ENCODE results near the gene DDOST. TPM values are rescaled to one million over a fixed set of nuclear protein-coding genes. Genes with fewer than 3 reads are reported as not detected.

Gene DDOST
- total and polyA plus RNA-seq, 10 of the 15 experiments (the other 5 are each of a cell fraction or from before 2014, with no cell fraction given) = 100 to 274 (median 201) TPM

DNA sequence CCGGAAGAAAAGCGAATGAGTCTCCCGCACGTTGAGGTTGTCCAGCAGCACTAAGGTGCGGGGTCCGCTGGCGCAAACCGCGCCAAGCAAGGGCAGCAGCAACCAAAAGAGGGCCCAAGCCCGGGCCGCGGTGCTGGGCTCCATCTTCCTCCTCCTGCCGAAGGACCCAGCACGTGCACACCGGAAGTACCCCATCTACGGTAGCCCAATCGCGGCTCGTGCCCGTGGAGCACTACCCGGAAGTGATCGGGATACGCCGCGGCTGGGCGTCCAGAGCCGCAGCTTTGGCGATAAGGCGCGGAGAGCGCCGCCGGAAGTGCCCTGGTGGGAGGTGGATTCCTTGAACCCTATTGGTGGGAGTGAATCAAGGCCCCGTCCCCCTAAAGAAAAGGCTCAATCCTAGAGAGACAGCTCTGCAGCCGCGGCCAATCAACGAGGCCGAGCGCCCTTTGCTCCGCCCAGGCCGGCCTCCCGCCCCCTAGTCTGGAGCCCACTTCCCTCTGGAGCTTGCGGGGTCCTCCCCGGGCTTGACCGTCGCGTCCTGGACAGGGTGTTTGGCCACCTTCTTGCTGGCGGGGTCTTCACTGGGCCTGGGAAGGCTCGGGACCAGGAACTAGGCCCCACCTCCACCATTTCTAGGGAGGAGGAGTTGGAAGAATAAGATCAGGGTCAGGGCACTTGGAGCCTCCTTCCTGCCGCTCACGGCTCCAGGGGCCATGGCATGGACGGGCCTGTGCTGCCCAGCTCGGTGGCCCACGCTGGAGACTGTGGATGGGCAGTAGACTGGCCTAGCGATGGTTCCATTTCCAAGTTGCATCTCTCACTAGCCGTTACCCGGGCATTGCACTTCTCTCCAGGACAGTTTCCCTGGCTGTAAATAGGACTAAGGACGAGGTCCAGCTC is at the start of gene DDOST (continued):
- TF ChIP-seq, protein P1, sequence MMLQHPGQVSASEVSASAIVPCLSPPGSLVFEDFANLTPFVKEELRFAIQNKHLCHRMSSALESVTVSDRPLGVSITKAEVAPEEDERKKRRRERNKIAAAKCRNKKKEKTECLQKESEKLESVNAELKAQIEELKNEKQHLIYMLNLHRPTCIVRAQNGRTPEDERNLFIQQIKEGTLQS (IDR thresholded peaks at IDR 0.05; ENCODE audit: borderline replicate concordance, extremely low read depth, low read depth, low read length) = no peak
- TF ChIP-seq, protein P2, sequence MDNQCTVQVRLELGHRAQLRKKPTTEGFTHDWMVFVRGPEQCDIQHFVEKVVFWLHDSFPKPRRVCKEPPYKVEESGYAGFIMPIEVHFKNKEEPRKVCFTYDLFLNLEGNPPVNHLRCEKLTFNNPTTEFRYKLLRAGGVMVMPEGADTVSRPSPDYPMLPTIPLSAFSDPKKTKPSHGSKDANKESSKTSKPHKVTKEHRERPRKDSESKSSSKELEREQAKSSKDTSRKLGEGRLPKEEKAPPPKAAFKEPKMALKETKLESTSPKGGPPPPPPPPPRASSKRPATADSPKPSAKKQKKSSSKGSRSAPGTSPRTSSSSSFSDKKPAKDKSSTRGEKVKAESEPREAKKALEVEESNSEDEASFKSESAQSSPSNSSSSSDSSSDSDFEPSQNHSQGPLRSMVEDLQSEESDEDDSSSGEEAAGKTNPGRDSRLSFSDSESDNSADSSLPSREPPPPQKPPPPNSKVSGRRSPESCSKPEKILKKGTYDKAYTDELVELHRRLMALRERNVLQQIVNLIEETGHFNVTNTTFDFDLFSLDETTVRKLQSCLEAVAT (IDR thresholded peaks at IDR 0.05) = peak; percentile 53; the same call in 1 of the 2 replicates
- TF ChIP-seq YBX1 (IDR thresholded peaks at IDR 0.05) (no peak), NFYA (IDR thresholded peaks at IDR 0.05; ENCODE audit: borderline replicate concordance, low read depth, low read length) (peak; percentile 84), KDM1A (IDR thresholded peaks at IDR 0.05; ENCODE audit: borderline replicate concordance) (no peak), RB1 (IDR thresholded peaks at IDR 0.05; ENCODE audit: borderline replicate concordance) (peak; percentile 20; the same call in 1 of the 2 replicates), TAF1 (IDR thresholded peaks at IDR 0.05; ENCODE audit: borderline replicate concordance, low read depth, low read length) (peak; percentile 59; the same call in 1 of the 2 replicates), RELA (IDR thresholded peaks at IDR 0.05; ENCODE audit: borderline replicate concordance, partially characterized antibody) (no peak), CHD4 (IDR thresholded peaks at IDR 0.05) (no peak; the same call in 1 of the 2 replicates), EED (IDR thresholded peaks at IDR 0.05; ENCODE audit: low read depth) (no peak), CHD2 (IDR thresholded peaks at IDR 0.05; ENCODE audit: borderline replicate concordance, low read depth, low read length) (peak; percentile 93), RBBP5 (conservative IDR thresholded peaks at IDR 0.05) (no peak), CBX3 (IDR thresholded peaks at IDR 0.05; ENCODE audit: borderline replicate concordance, low read depth) (no peak), ESRRA (IDR thresholded peaks at IDR 0.05; ENCODE audit: low read length) (no peak), NR2C2 (IDR thresholded peaks at IDR 0.05; ENCODE audit: borderline replicate concordance, control insufficient read depth, insufficient read length, low read depth) (no peak)
- TF ChIP-seq, protein P3, sequence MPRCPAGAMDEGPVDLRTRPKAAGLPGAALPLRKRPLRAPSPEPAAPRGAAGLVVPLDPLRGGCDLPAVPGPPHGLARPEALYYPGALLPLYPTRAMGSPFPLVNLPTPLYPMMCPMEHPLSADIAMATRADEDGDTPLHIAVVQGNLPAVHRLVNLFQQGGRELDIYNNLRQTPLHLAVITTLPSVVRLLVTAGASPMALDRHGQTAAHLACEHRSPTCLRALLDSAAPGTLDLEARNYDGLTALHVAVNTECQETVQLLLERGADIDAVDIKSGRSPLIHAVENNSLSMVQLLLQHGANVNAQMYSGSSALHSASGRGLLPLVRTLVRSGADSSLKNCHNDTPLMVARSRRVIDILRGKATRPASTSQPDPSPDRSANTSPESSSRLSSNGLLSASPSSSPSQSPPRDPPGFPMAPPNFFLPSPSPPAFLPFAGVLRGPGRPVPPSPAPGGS (IDR thresholded peaks at IDR 0.05; ENCODE audit: borderline replicate concordance, insufficient read depth, low read depth, low read length, poor library complexity, severe bottlenecking) = no peak
- TF ChIP-seq, protein P4, sequence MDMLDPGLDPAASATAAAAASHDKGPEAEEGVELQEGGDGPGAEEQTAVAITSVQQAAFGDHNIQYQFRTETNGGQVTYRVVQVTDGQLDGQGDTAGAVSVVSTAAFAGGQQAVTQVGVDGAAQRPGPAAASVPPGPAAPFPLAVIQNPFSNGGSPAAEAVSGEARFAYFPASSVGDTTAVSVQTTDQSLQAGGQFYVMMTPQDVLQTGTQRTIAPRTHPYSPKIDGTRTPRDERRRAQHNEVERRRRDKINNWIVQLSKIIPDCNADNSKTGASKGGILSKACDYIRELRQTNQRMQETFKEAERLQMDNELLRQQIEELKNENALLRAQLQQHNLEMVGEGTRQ (IDR thresholded peaks at IDR 0.05; ENCODE audit: borderline replicate concordance, low read depth, low read length) = no peak; the same call in 1 of the 2 replicates
- TF ChIP-seq, protein P5, sequence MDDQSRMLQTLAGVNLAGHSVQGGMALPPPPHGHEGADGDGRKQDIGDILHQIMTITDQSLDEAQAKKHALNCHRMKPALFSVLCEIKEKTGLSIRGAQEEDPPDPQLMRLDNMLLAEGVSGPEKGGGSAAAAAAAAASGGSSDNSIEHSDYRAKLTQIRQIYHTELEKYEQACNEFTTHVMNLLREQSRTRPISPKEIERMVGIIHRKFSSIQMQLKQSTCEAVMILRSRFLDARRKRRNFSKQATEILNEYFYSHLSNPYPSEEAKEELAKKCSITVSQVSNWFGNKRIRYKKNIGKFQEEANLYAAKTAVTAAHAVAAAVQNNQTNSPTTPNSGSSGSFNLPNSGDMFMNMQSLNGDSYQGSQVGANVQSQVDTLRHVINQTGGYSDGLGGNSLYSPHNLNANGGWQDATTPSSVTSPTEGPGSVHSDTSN (IDR thresholded peaks at IDR 0.05; ENCODE audit: insufficient replicate concordance, low read depth, low read length) = no peak
- TF ChIP-seq, protein P6, sequence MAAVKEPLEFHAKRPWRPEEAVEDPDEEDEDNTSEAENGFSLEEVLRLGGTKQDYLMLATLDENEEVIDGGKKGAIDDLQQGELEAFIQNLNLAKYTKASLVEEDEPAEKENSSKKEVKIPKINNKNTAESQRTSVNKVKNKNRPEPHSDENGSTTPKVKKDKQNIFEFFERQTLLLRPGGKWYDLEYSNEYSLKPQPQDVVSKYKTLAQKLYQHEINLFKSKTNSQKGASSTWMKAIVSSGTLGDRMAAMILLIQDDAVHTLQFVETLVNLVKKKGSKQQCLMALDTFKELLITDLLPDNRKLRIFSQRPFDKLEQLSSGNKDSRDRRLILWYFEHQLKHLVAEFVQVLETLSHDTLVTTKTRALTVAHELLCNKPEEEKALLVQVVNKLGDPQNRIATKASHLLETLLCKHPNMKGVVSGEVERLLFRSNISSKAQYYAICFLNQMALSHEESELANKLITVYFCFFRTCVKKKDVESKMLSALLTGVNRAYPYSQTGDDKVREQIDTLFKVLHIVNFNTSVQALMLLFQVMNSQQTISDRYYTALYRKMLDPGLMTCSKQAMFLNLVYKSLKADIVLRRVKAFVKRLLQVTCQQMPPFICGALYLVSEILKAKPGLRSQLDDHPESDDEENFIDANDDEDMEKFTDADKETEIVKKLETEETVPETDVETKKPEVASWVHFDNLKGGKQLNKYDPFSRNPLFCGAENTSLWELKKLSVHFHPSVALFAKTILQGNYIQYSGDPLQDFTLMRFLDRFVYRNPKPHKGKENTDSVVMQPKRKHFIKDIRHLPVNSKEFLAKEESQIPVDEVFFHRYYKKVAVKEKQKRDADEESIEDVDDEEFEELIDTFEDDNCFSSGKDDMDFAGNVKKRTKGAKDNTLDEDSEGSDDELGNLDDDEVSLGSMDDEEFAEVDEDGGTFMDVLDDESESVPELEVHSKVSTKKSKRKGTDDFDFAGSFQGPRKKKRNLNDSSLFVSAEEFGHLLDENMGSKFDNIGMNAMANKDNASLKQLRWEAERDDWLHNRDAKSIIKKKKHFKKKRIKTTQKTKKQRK (IDR thresholded peaks at IDR 0.05; ENCODE audit: low read depth, low read length) = peak; percentile 88
